Parathyroid adenoma (tissue), 2 donors: ENCODE data around the gene C1orf198.

Experiments
- H2AFZ ChIP-seq: fragments of 300-600 bp; sonication (generic); one replicate; pipeline ENCODE4 v1.7.0; 2017; ENCODE audit warnings: antibody characterized with exemption, mild to moderate bottlenecking
- H3K27ac ChIP-seq: fragments of 300-600 bp; sonication (generic); one replicate; pipeline ENCODE4 v1.7.0; 2017
- H3K27me3 ChIP-seq: fragments of 300-600 bp; sonication (generic); one replicate; pipeline ENCODE4 v1.7.0; 2017; ENCODE audit warnings: low read length; ENCODE audit not compliant: control insufficient read depth, insufficient read depth
- H3K36me3 ChIP-seq: fragments of 300-600 bp; sonication (generic); one replicate; pipeline ENCODE4 v1.7.0; 2017; ENCODE audit warnings: low read length; ENCODE audit not compliant: control insufficient read depth, insufficient read depth
- H3K4me1 ChIP-seq: fragments of 300-600 bp; sonication (generic); one replicate; pipeline ENCODE4 v1.7.0; 2017; ENCODE audit warnings: control low read depth
- H3K4me2 ChIP-seq: fragments of 300-600 bp; sonication (generic); one replicate; pipeline ENCODE4 v1.7.0; 2017; ENCODE audit warnings: low read length
- H3K4me3 ChIP-seq: fragments of 300-600 bp; sonication (generic); one replicate; pipeline ENCODE4 v1.7.0; 2017; ENCODE audit warnings: low read depth, low read length
- H3K79me2 ChIP-seq: fragments of 300-600 bp; sonication (generic); one replicate; pipeline ENCODE4 v1.7.0; 2017; ENCODE audit warnings: control low read depth
- H3K9ac ChIP-seq: fragments of 300-600 bp; sonication (generic); one replicate; pipeline ENCODE4 v1.7.0; 2017; ENCODE audit warnings: mild to moderate bottlenecking
- H3K9me3 ChIP-seq: fragments of 300-600 bp; sonication (generic); one replicate; pipeline ENCODE4 v1.7.0; 2017; ENCODE audit warnings: low read length; ENCODE audit not compliant: control insufficient read depth
- CTCF ChIP-seq: fragments of 300-600 bp; sonication (generic); IDR thresholded peaks from one replicate; pipeline ENCODE4 v1.7.0; 2017; ENCODE audit warnings: antibody characterized with exemption, mild to moderate bottlenecking
- donor health status: primary hyperparathyroidism.

Gene C1orf198

GRCh38 chr1:230844561-230844960 is 23.8 kb downstream of the C1orf198 start:
- H3K79me2 ChIP-seq = no peaks in the 10 kb centered on the region
- no peak for TF ChIP-seq CTCF
- H3K4me3 ChIP-seq = no peak overlapping the region
- H3K4me2 ChIP-seq = no peak overlapping the region
- no peak overlapping the region for H3K9ac ChIP-seq
- no peaks in the 10 kb centered on the region for H3K4me1 ChIP-seq
- H3K36me3 ChIP-seq = no peaks in the 10 kb centered on the region
- no peaks in the 10 kb centered on the region for H3K27me3 ChIP-seq
- no peaks in the 10 kb centered on the region for H3K9me3 ChIP-seq
- H3K27ac ChIP-seq = no peak overlapping the region
- H2AFZ ChIP-seq = no peak overlapping the region

- no peak for TF ChIP-seq CTCF
- H3K4me1 ChIP-seq = no peaks in the 10 kb centered on the region
- no peak overlapping the region for H3K4me3 ChIP-seq
- no peaks in the 10 kb centered on the region for H3K9me3 ChIP-seq
- no peak overlapping the region for H3K9ac ChIP-seq
- no peaks in the 10 kb centered on the region for H3K79me2 ChIP-seq
- H2AFZ ChIP-seq = no peak overlapping the region
- H3K27me3 ChIP-seq = no peaks in the 10 kb centered on the region
- no peaks in the 10 kb centered on the region for H3K36me3 ChIP-seq
- no peak overlapping the region for H3K27ac ChIP-seq
- H3K4me2 ChIP-seq = no peak overlapping the region
These were observed 24.6 kb downstream of the C1orf198 start for GRCh38 chr1:230843503-230844309.

GRCh38 chr1:230842801-230843200 is 25.5 kb downstream of the C1orf198 start:
- Histone ChIP-seq H3K27ac (no peak overlapping the region), H3K9ac (no peak overlapping the region), H2AFZ (no peak overlapping the region), H3K9me3 (no peaks in the 10 kb centered on the region), H3K79me2 (no peaks in the 10 kb centered on the region), H3K27me3 (no peaks in the 10 kb centered on the region), H3K4me2 (no peak overlapping the region), H3K4me3 (no peak overlapping the region), H3K36me3 (no peaks in the 10 kb centered on the region), H3K4me1 (no peaks in the 10 kb centered on the region)
- no peak for TF ChIP-seq CTCF

- no peak overlapping the region for H3K4me3 ChIP-seq
- H3K27me3 ChIP-seq = no peaks in the 10 kb centered on the region
- H2AFZ ChIP-seq = no peak overlapping the region
- H3K4me2 ChIP-seq = no peak overlapping the region
- TF ChIP-seq CTCF = no peak
- H3K9me3 ChIP-seq = no peaks in the 10 kb centered on the region
- H3K79me2 ChIP-seq = no peaks in the 10 kb centered on the region
- H3K4me1 ChIP-seq = no peaks in the 10 kb centered on the region
- no peak overlapping the region for H3K27ac ChIP-seq
- no peaks in the 10 kb centered on the region for H3K36me3 ChIP-seq
- H3K9ac ChIP-seq = no peak overlapping the region
These were observed 29.1 kb downstream of the C1orf198 start for GRCh38 chr1:230839173-230839572.

- H3K4me3 ChIP-seq = no peak overlapping the region
- H3K27ac ChIP-seq = no peak overlapping the region
- H3K27me3 ChIP-seq = no peaks in the 10 kb centered on the region
- no peak for TF ChIP-seq CTCF
- H3K4me2 ChIP-seq = no peak overlapping the region
- H3K9me3 ChIP-seq = no peaks in the 10 kb centered on the region
- no peak overlapping the region for H3K9ac ChIP-seq
- H3K4me1 ChIP-seq = no peaks in the 10 kb centered on the region
- no peaks in the 10 kb centered on the region for H3K79me2 ChIP-seq
- H3K36me3 ChIP-seq = no peaks in the 10 kb centered on the region
- no peak overlapping the region for H2AFZ ChIP-seq
These were observed 31.5 kb downstream of the C1orf198 start for GRCh38 chr1:230836793-230837192.
